Measurements from ENCODE around the gene CSMD2.

Gene CSMD2

GRCh38 chr1:33893147-33893830 lies 271.7 kb downstream of the CSMD2 start:
- DNase-seq = no peak

- DNase-seq = no peak
Measured at GRCh38 chr1:33886496-33886895, 278.5 kb downstream of the CSMD2 start.

- no peak for DNase-seq
Measured at GRCh38 chr1:33880305-33880704, 284.7 kb downstream of the CSMD2 start.

GRCh38 chr1:33878392-33878791 lies 286.6 kb downstream of the CSMD2 start:
- no peak for DNase-seq

- DNase-seq = no peak
Measured at GRCh38 chr1:33876970-33877650, 287.9 kb downstream of the CSMD2 start.

GRCh38 chr1:33875862-33876261 lies 289.2 kb downstream of the CSMD2 start:
- DNase-seq = no peak

- DNase-seq = no peak
Measured at GRCh38 chr1:33874636-33875035, 290.4 kb downstream of the CSMD2 start.

GRCh38 chr1:33872683-33873082 lies 292.3 kb downstream of the CSMD2 start:
- no peak for DNase-seq

GRCh38 chr1:33872275-33872674 lies 292.8 kb downstream of the CSMD2 start:
- no peak for DNase-seq

- DNase-seq = no peak
Measured at GRCh38 chr1:33867684-33868083, 297.3 kb downstream of the CSMD2 start.

GRCh38 chr1:33866281-33866680 lies 298.7 kb downstream of the CSMD2 start:
- DNase-seq = no peak

- no peak for DNase-seq
Measured at GRCh38 chr1:33864460-33865389, 300.3 kb downstream of the CSMD2 start.

GRCh38 chr1:33863779-33864178 lies 301.3 kb downstream of the CSMD2 start, which contains the start of gene HMGB4:
HMGB4 (plus strand) TSS chr1:33864079; CDS start chr1:33864192, 113 bp downstream.
- DNase-seq = no peak

- DNase-seq = no peak
Measured at GRCh38 chr1:33860671-33861070, 304.4 kb downstream of the CSMD2 start.

GRCh38 chr1:33854091-33854490 lies 310.9 kb downstream of the CSMD2 start:
- DNase-seq = no peak

GRCh38 chr1:33853431-33853830 lies 311.6 kb downstream of the CSMD2 start:
- DNase-seq = no peak

GRCh38 chr1:33852711-33853110 lies 312.3 kb downstream of the CSMD2 start:
- no peak for DNase-seq

GRCh38 chr1:33850481-33850880 lies 314.5 kb downstream of the CSMD2 start:
- no peak for DNase-seq

GRCh38 chr1:33849211-33849610 lies 315.8 kb downstream of the CSMD2 start:
- DNase-seq = no peak

GRCh38 chr1:33848205-33848937 lies 316.7 kb downstream of the CSMD2 start:
- no peak for DNase-seq

- DNase-seq = no peak
Measured at GRCh38 chr1:33846861-33847260, 318.2 kb downstream of the CSMD2 start.

GRCh38 chr1:33844166-33844565 lies 320.9 kb downstream of the CSMD2 start:
- no peak for DNase-seq

- no peak for DNase-seq
Measured at GRCh38 chr1:33842348-33842747, 322.7 kb downstream of the CSMD2 start.
